ENCODE data around the gene SCN10A. TPM values are rescaled to one million over a fixed set of nuclear protein-coding genes. Genes with fewer than 3 reads are reported as not detected.

Gene SCN10A
- total and polyA plus RNA-seq, 2 experiments from 2014 or later, result 0.03 TPM; not detected in 1

DNA sequence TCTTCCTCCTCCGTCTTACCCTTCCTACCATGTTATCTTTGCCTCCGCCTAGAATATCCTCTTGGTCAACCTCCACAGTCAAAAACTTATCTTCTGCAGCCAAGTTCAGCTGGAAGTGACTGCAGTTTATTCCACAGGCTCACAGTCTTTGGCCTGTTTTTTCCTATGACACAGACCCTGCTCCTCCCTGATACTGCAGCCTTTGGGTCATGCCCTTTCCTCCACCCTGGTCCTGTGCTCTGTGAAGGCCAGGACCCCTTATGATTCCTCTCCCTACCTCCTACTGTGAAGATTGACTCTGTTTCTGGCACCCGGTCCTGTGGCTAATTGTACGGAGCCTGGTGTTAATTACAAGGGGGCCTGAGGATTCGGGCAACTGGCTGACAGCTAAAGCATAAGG is 117.3 kb downstream of the SCN10A start (continued):
- TF ChIP-seq ZNF462 (CRISPR knock-in tag; IDR thresholded peaks at IDR 0.05), result no peak
- TF ChIP-seq, protein P1, sequence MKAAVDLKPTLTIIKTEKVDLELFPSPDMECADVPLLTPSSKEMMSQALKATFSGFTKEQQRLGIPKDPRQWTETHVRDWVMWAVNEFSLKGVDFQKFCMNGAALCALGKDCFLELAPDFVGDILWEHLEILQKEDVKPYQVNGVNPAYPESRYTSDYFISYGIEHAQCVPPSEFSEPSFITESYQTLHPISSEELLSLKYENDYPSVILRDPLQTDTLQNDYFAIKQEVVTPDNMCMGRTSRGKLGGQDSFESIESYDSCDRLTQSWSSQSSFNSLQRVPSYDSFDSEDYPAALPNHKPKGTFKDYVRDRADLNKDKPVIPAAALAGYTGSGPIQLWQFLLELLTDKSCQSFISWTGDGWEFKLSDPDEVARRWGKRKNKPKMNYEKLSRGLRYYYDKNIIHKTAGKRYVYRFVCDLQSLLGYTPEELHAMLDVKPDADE (IDR thresholded peaks at IDR 0.05), result no peak
- TF ChIP-seq EZH2 (IDR thresholded peaks at IDR 0.05; ENCODE audit: low read depth, unreplicated experiment), result no peak
- no peak for TF ChIP-seq STAT1 (IDR thresholded peaks at IDR 0.05; ENCODE audit: unreplicated experiment)
- TF ChIP-seq JUNB (IDR thresholded peaks at IDR 0.05; ENCODE audit: unreplicated experiment), result no peak

DNA sequence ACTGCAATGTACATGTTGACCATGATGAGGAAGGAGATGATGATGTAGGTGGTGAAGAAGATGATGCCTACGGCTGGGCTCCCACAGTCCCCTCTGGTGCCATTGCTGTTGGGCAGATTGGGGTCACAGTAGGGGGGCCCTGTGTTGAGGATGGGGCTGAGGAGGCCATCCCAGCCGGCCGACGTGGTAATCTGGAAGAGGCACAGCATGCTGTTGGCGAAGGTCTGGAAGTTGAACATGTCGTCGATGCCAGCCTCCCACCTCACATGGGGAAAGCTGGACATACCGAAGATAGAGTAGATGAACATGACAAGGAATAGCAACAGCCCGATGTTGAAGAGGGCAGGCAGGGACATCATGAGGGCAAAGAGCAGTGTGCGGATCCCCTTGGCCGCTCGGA is 118.0 kb downstream of the SCN10A start:
- no peaks in the 10 kb centered on the region for H3K9me3 Mint-ChIP-seq
- H3K4me2 ChIP-seq, result no peak overlapping the region
- no peaks in the 10 kb centered on the region for H3K27me3 Mint-ChIP-seq (ENCODE audit: insufficient read depth, low read depth, poor library complexity)
- H3K36me3 Mint-ChIP-seq (ENCODE audit: low read depth), result no peaks in the 10 kb centered on the region
- DNase-seq (ENCODE audit: low spot score) (no peak), ATAC-seq (no peak)
- TF ChIP-seq, protein P1 (IDR thresholded peaks at IDR 0.05), result no peak
- H3K4me1 ChIP-seq (ENCODE audit: insufficient read depth), result no peaks in the 10 kb centered on the region
- no peaks in the 10 kb centered on the region for H3K4me1 Mint-ChIP-seq
- no peak overlapping the region for H3K27ac ChIP-seq (ENCODE audit: low read depth)
- no peaks in the 10 kb centered on the region for H3K27me3 ChIP-seq (ENCODE audit: insufficient read depth)
- no peak overlapping the region for H3K4me3 ChIP-seq
- H3K79me2 ChIP-seq (replicated peaks; ENCODE audit: insufficient read depth), result no peaks in the 10 kb centered on the region
- H3K9me2 ChIP-seq (ENCODE audit: insufficient read depth), result peaks cover 11% of the 10 kb centered on the region; the same call in 1 of the 2 replicates
- no peaks in the 10 kb centered on the region for H4K20me1 ChIP-seq (replicated peaks; ENCODE audit: insufficient read depth)
- H3K27ac Mint-ChIP-seq, result no peak overlapping the region
- no peak overlapping the region for H2AFZ ChIP-seq
- no peak overlapping the region for H3K4me3 Mint-ChIP-seq
- H3F3A ChIP-seq (replicated peaks; ENCODE audit: low read depth), result no peaks in the 10 kb centered on the region
- H3K36me3 ChIP-seq (ENCODE audit: insufficient read depth), result no peaks in the 10 kb centered on the region
